Neural progenitor cell (in vitro differentiated cells): Measurements from ENCODE around the gene DNAH7. TPM values are rescaled to one million over a fixed set of nuclear protein-coding genes. Genes with fewer than 3 reads are reported as not detected.

Experiments used
- DNase-seq: peaks from one replicate; pipeline ENCODE4 v3.0.0-alpha.2; 2016; ENCODE audit warnings: low spot score
- H2AFZ ChIP-seq: fragments of 200-600 bp; sonication (generic); replicated peaks from 2 replicates; pipeline ENCODE4 v1.6.1; 2016; ENCODE audit warnings: antibody characterized with exemption
- H3F3A ChIP-seq: fragments of 200-600 bp; sonication (generic); 2 replicates; pipeline ENCODE4 v1.6.1; 2016; ENCODE audit warnings: antibody characterized with exemption, low read depth
- H3K27ac ChIP-seq: fragments of 200-600 bp; sonication (generic); 2 replicates; pipeline ENCODE4 v1.5.1; 2016; ENCODE audit warnings: mild to moderate bottlenecking
- H3K27me3 ChIP-seq: fragments of 200-600 bp; sonication (generic); 2 replicates; pipeline ENCODE4 v1.6.1; 2016; ENCODE audit warnings: mild to moderate bottlenecking, moderate library complexity
- H3K36me3 ChIP-seq: fragments of 200-600 bp; sonication (generic); 2 replicates; pipeline ENCODE4 v1.5.1; 2016
- H3K4me1 ChIP-seq: fragments of 200-600 bp; sonication (generic); 2 replicates; pipeline ENCODE4 v1.6.1; 2016; ENCODE audit warnings: mixed run types
- H3K4me2 ChIP-seq: fragments of 200-600 bp; sonication (generic); 2 replicates; pipeline ENCODE4 v1.6.1; 2016
- H3K4me3 ChIP-seq: fragments of 200-600 bp; sonication (generic); 2 replicates; pipeline ENCODE4 v1.5.1; 2016
- H3K79me2 ChIP-seq: fragments of 200-600 bp; sonication (generic); 2 replicates; pipeline ENCODE4 v1.6.1; 2016; ENCODE audit warnings: low read depth
- H3K9ac ChIP-seq: fragments of 200-600 bp; sonication (generic); 2 replicates; pipeline ENCODE4 v1.6.1; 2016
- H3K9me3 ChIP-seq: fragments of 200-600 bp; sonication (generic); 2 replicates; pipeline ENCODE4 v1.5.1; 2016; ENCODE audit warnings: low read depth
- H4K20me1 ChIP-seq: fragments of 200-600 bp; sonication (generic); 2 replicates; pipeline ENCODE4 v1.6.1; 2016; ENCODE audit warnings: low read depth
- H3K27ac Mint-ChIP-seq: 3 replicates; pipeline ENCODE4 v1.8.0; 2021; ENCODE audit warnings: mixed read lengths
- H3K27me3 Mint-ChIP-seq: 2 replicates; pipeline ENCODE4 v1.8.0; 2022; ENCODE audit warnings: low read depth, mild to moderate bottlenecking, inconsistent platforms, moderate library complexity, mixed read lengths; ENCODE audit not compliant: insufficient read depth
- H3K36me3 Mint-ChIP-seq: 3 replicates; pipeline ENCODE4 v1.8.0; 2021; ENCODE audit warnings: mixed read lengths
- H3K4me1 Mint-ChIP-seq: 3 replicates; pipeline ENCODE4 v1.8.0; 2021; ENCODE audit warnings: mixed read lengths
- H3K4me3 Mint-ChIP-seq: 3 replicates; pipeline ENCODE4 v1.8.0; 2021; ENCODE audit warnings: mild to moderate bottlenecking, moderate library complexity, mixed read lengths
- H3K9me3 Mint-ChIP-seq: 3 replicates; pipeline ENCODE4 v1.8.0; 2020; ENCODE audit warnings: mixed read lengths
- CTCF ChIP-seq: fragments of 200-600 bp; sonication (generic); IDR thresholded peaks from 2 replicates; pipeline ENCODE4 v1.5.1; 2017; ENCODE audit warnings: antibody characterized with exemption, mild to moderate bottlenecking
- EZH2 ChIP-seq: fragments of 200-600 bp; sonication (generic); IDR thresholded peaks from 2 replicates; pipeline ENCODE4 v1.6.1; 2017; ENCODE audit warnings: antibody characterized with exemption, mild to moderate bottlenecking, moderate library complexity
- EZH2phosphoT487 ChIP-seq: fragments of 200-600 bp; sonication (generic); IDR thresholded peaks from 2 replicates; pipeline ENCODE4 v1.6.1; 2017; ENCODE audit warnings: antibody characterized with exemption
- total RNA-seq: library from RNA; depleted of rRNA; stranded (reverse); fragments of >200 nt; gene quantifications from 2 replicates; pipeline ENCODE4 v1.2.3, GENCODE V29; 2015; ENCODE audit warnings: low replicate concordance

DNAH7 gene
- total RNA-seq, 1 donor from 2014 or later, result 0.49 TPM

GRCh38 chr2:196080526-196080925 is 11.9 kb upstream of the DNAH7 start:
- H3K4me3 Mint-ChIP-seq, result no peak overlapping the region
- no peak for TF ChIP-seq EZH2phosphoT487
- no peak for TF ChIP-seq EZH2
- no peak for TF ChIP-seq CTCF
- H4K20me1 ChIP-seq, result no peaks in the 10 kb centered on the region
- no peaks in the 10 kb centered on the region for H3K79me2 ChIP-seq
- H3K9me3 Mint-ChIP-seq, result peaks cover 24% of the 10 kb centered on the region
- no peaks in the 10 kb centered on the region for H3K4me1 Mint-ChIP-seq
- no peak overlapping the region for H2AFZ ChIP-seq
- no peak overlapping the region for H3K27ac ChIP-seq
- H3K9ac ChIP-seq, result no peak overlapping the region
- H3K27me3 Mint-ChIP-seq, result peaks cover under 1% of the 10 kb centered on the region
- DNase-seq, result no peak
- no peaks in the 10 kb centered on the region for H3K36me3 ChIP-seq
- H3K4me2 ChIP-seq, result no peak overlapping the region
- H3K4me3 ChIP-seq, result no peak overlapping the region
- no peaks in the 10 kb centered on the region for H3K9me3 ChIP-seq
- no peak overlapping the region for H3K27ac Mint-ChIP-seq
- H3K4me1 ChIP-seq, result no peaks in the 10 kb centered on the region
- H3K36me3 Mint-ChIP-seq, result peaks cover 7% of the 10 kb centered on the region
- no peaks in the 10 kb centered on the region for H3K27me3 ChIP-seq
- no peaks in the 10 kb centered on the region for H3F3A ChIP-seq

DNA sequence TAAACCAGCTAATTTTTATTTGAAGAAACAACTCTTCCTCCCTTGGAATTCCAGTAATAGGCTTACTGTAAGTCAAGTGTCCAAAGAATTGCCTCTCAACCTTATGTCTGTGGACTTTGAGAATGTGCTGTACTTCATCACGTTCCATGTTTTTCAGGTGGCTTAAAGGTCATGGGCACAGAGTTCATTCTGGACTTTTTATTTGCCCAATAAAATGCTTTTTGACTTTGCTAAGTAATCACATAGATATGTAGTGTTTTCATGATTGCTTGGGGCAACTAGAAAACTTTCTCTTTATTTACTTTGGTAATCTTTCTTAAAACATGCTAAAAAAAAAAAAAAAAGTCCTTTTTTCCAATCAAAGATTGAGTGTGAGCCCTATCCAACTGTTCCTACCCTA is 10.4 kb upstream of the DNAH7 start:
- H3K9ac ChIP-seq, result no peak overlapping the region
- no peaks in the 10 kb centered on the region for H3K79me2 ChIP-seq
- H3F3A ChIP-seq, result no peaks in the 10 kb centered on the region
- no peak overlapping the region for H3K4me2 ChIP-seq
- no peaks in the 10 kb centered on the region for H3K4me1 ChIP-seq
- no peak overlapping the region for H3K4me3 Mint-ChIP-seq
- no peaks in the 10 kb centered on the region for H3K27me3 ChIP-seq
- peaks cover 3% of the 10 kb centered on the region for H3K27me3 Mint-ChIP-seq
- no peak for DNase-seq
- TF ChIP-seq EZH2 (no peak), EZH2phosphoT487 (no peak), CTCF (no peak)
- H3K4me3 ChIP-seq, result no peak overlapping the region
- H3K9me3 Mint-ChIP-seq, result peaks cover 15% of the 10 kb centered on the region
- H3K27ac Mint-ChIP-seq, result no peak overlapping the region
- H2AFZ ChIP-seq, result no peak overlapping the region
- H3K9me3 ChIP-seq, result no peaks in the 10 kb centered on the region
- H4K20me1 ChIP-seq, result no peaks in the 10 kb centered on the region
- no peaks in the 10 kb centered on the region for H3K4me1 Mint-ChIP-seq
- peaks cover 6% of the 10 kb centered on the region for H3K36me3 Mint-ChIP-seq
- H3K27ac ChIP-seq, result no peak overlapping the region
- no peaks in the 10 kb centered on the region for H3K36me3 ChIP-seq

DNA sequence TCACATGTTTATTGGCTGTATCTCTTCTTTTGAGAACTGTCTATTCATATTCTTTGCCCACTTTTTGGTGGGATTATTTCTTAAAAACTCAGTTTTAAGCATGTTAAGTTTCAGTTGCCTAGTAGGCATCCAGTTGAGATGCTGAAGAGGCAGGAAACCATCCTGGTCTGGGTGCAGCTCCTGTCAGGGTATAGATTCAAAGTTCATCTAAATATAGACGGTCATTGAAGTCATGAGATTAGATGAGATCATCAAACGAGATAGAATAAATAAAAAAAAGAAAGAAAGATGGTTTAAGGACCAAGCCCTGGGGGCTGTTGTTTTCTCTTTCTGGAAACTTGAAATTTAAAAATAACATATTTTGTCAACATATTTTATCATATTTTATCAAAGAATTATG is 9.2 kb upstream of the DNAH7 start:
- H2AFZ ChIP-seq, result no peak overlapping the region
- H3K9me3 Mint-ChIP-seq, result peaks cover 8% of the 10 kb centered on the region
- H3K4me1 ChIP-seq, result no peaks in the 10 kb centered on the region

More for the DNA sequence above, 9.2 kb upstream of the DNAH7 start:
- Mint-ChIP-seq H3K27ac (no peak overlapping the region), H3K4me1 (no peaks in the 10 kb centered on the region), H3K27me3 (peaks cover 3% of the 10 kb centered on the region), H3K36me3 (peaks cover 4% of the 10 kb centered on the region), H3K4me3 (no peak overlapping the region)
- Histone ChIP-seq H4K20me1 (no peaks in the 10 kb centered on the region), H3K27ac (no peak overlapping the region), H3F3A (no peaks in the 10 kb centered on the region), H3K36me3 (no peaks in the 10 kb centered on the region), H3K9me3 (no peaks in the 10 kb centered on the region), H3K9ac (no peak overlapping the region), H3K4me3 (no peak overlapping the region), H3K27me3 (peaks cover 2% of the 10 kb centered on the region), H3K4me2 (no peak overlapping the region), H3K79me2 (no peaks in the 10 kb centered on the region)
- DNase-seq, result no peak
- no peak for TF ChIP-seq EZH2phosphoT487
- TF ChIP-seq CTCF, result no peak
- no peak for TF ChIP-seq EZH2
